Stimulated activated CD8-positive, alpha-beta memory T cell treated with anti-CD3 and anti-CD28 coated beads, Interleukin-7, amount 100 ng/mL, for 48 hours (primary cell): Measurements from ENCODE around the gene INSIG1.

Experiments
- DNase-seq, 2 donors: peaks; one replicate each; pipeline ENCODE4 v3.0.0-alpha.2; 2020; ENCODE audit warnings: low read depth in 1 of 2; ENCODE audit errors: extremely low read depth in 1 of 2

The INSIG1 gene

GRCh38 chr7:155284496-155285274 lies 13.0 kb upstream of the INSIG1 start:
- no peak for DNase-seq

GRCh38 chr7:155285423-155285822 lies 12.3 kb upstream of the INSIG1 start:
- DNase-seq, result no peak

GRCh38 chr7:155285833-155286232 lies 11.8 kb upstream of the INSIG1 start:
- DNase-seq, result no peak

- DNase-seq, result no peak
Observed at GRCh38 chr7:155286686-155287085, 11.0 kb upstream of the INSIG1 start.

GRCh38 chr7:155287284-155287935 lies 10.3 kb upstream of the INSIG1 start:
- DNase-seq, result no peak

GRCh38 chr7:155288055-155288454 lies 9.6 kb upstream of the INSIG1 start:
- DNase-seq, result no peak

- DNase-seq, result no peak
Observed at GRCh38 chr7:155289107-155289506, 8.6 kb upstream of the INSIG1 start.

GRCh38 chr7:155289949-155290501 lies 7.7 kb upstream of the INSIG1 start:
- DNase-seq, result no peak

- DNase-seq, result no peak
Observed at GRCh38 chr7:155291045-155291530, 6.6 kb upstream of the INSIG1 start.

GRCh38 chr7:155291729-155292128 lies 5.9 kb upstream of the INSIG1 start:
- no peak for DNase-seq

GRCh38 chr7:155292680-155293226 lies 4.9 kb upstream of the INSIG1 start:
- no peak for DNase-seq

GRCh38 chr7:155293721-155294510 lies 3.8 kb upstream of the INSIG1 start:
- no peak for DNase-seq

GRCh38 chr7:155294511-155294778 lies 3.2 kb upstream of the INSIG1 start:
- DNase-seq, result no peak

- no peak for DNase-seq
Observed at GRCh38 chr7:155295511-155295910, 2.2 kb upstream of the INSIG1 start.

- DNase-seq, result no peak
Observed at GRCh38 chr7:155296006-155296787, 1.5 kb upstream of the INSIG1 start.

GRCh38 chr7:155296788-155297516 lies 726 bp upstream of the INSIG1 start:
- peak; percentile 70 to 89 for DNase-seq

- DNase-seq, result no peak
Observed at GRCh38 chr7:155298288-155298833, 683 bp downstream of the INSIG1 start.

GRCh38 chr7:155298834-155299534 lies 1.3 kb downstream of the INSIG1 start:
- peak; percentile 93 to 97 for DNase-seq
